OCI-LY7 (cell line): ENCODE measurements around the gene DNAJC5G. TPM values are rescaled to one million over a fixed set of nuclear protein-coding genes. Genes with fewer than 3 reads are reported as not detected.

ENCODE experiments used
- BruUV-seq: library from RNA; stranded (reverse); fragments of 400-500 nt; replicated peaks from 2 replicates; lab custom pipeline; 2021; lab: Mats Ljungman, UMichigan
- CTCF ChIA-PET: fragments of 300-600 bp; sonication (Branson Sonifier 250); formaldehyde crosslinking; loops from one replicate; lab custom pipeline; 2022; ENCODE audit warnings: antibody characterized with exemption; ENCODE audit not compliant: unreplicated experiment; lab: Charles Lee
- POLR2A ChIA-PET: fragments of 300-600 bp; sonication (Branson Sonifier 250); formaldehyde crosslinking; loops from one replicate; lab custom pipeline; 2022; ENCODE audit warnings: antibody characterized with exemption; lab: Charles Lee
- DNase-seq: peaks from one replicate; pipeline ENCODE4 v3.0.0-alpha.2; 2015; ENCODE audit warnings: low spot score
- H2AFZ ChIP-seq: fragments of 200-600 bp; sonication (generic), shearing (Covaris generic); 2 replicates; pipeline ENCODE4 v1.6.1; 2014; ENCODE audit warnings: mild to moderate bottlenecking, antibody characterized with exemption, low read length, moderate library complexity
- H3K27ac ChIP-seq: fragments of 200-600 bp; sonication (generic); 2 replicates; pipeline ENCODE4 v1.5.1; 2014; ENCODE audit warnings: mixed run types, low read depth, mild to moderate bottlenecking, moderate library complexity, low read length, inconsistent platforms; ENCODE audit not compliant: poor library complexity, severe bottlenecking
- H3K36me3 ChIP-seq: fragments of 200-600 bp; sonication (generic); 2 replicates; pipeline ENCODE4 v1.6.1; 2014; ENCODE audit warnings: mild to moderate bottlenecking, antibody characterized with exemption, low read length, moderate library complexity, mixed read lengths; ENCODE audit not compliant: insufficient read depth
- H3K4me1 ChIP-seq: fragments of 200-600 bp; sonication (generic); 2 replicates; pipeline ENCODE4 v1.5.1; 2014; ENCODE audit warnings: mild to moderate bottlenecking, low read length; ENCODE audit not compliant: insufficient read depth, poor library complexity, severe bottlenecking
- H3K4me2 ChIP-seq: fragments of 200-600 bp; sonication (generic); 2 replicates; pipeline ENCODE4 v1.6.1; 2014; ENCODE audit warnings: mild to moderate bottlenecking, low read length
- H3K4me3 ChIP-seq: fragments of 200-600 bp; sonication (generic); 2 replicates; pipeline ENCODE4 v1.5.1; 2014; ENCODE audit warnings: mild to moderate bottlenecking, low read depth, low read length; ENCODE audit not compliant: poor library complexity, severe bottlenecking
- H3K79me2 ChIP-seq: fragments of 200-600 bp; sonication (generic); 2 replicates; pipeline ENCODE4 v1.6.1; 2016; ENCODE audit warnings: low read depth, mild to moderate bottlenecking, low read length, moderate library complexity, mixed read lengths; ENCODE audit not compliant: insufficient read depth
- H3K9me2 ChIP-seq: fragments of 200-600 bp; sonication (generic); 2 replicates; pipeline ENCODE4 v1.6.1; 2016; ENCODE audit warnings: mild to moderate bottlenecking, low read length, mixed read lengths; ENCODE audit not compliant: insufficient read depth
- H3K9me3 ChIP-seq: fragments of 200-600 bp; sonication (generic); 2 replicates; pipeline ENCODE4 v1.6.1; 2014; ENCODE audit warnings: mild to moderate bottlenecking, mixed run types, low read length, mixed read lengths
- H4K20me1 ChIP-seq: fragments of 200-600 bp; sonication (generic); 2 replicates; pipeline ENCODE4 v1.6.1; 2014; ENCODE audit warnings: mild to moderate bottlenecking, antibody characterized with exemption, low read length, moderate library complexity, mixed read lengths; ENCODE audit not compliant: insufficient read depth
- EZH2phosphoT487 ChIP-seq: fragments of 200-600 bp; sonication (generic); IDR thresholded peaks from 2 replicates; pipeline ENCODE4 v1.6.1; 2018; ENCODE audit warnings: low read depth, borderline replicate concordance, mild to moderate bottlenecking, mixed run types, antibody characterized with exemption, low read length, moderate library complexity, mixed read lengths
- intact Hi-C: fragments of 100-400 bp; cut with micrococcal nuclease; formaldehyde crosslinking; loops from one replicate; pipeline ENCODE4 v1.10.0; 2022; ENCODE audit not compliant: unreplicated experiment
- total RNA-seq, 2 experiments: library from RNA; depleted of rRNA in 1 of 2; stranded (reverse); fragments of >200 nt in 1 of 2; shearing (Covaris generic) in 1 of 2; gene quantifications; 2 replicates each; pipeline ENCODE4 v1.2.3, GENCODE V29; 2014 to 2022
- TF ChIP-seq, protein P1 (sequence below): fragments of 200-600 bp; sonication (generic); conservative IDR thresholded peaks from 2 replicates; pipeline ENCODE4 v1.5.1; 2014; ENCODE audit warnings: mild to moderate bottlenecking, antibody characterized with exemption, low read length, moderate library complexity, mixed read lengths

Gene DNAJC5G
- total RNA-seq, 2 experiments from 2014 or later: 4.7 to 18.2 TPM

DNA sequence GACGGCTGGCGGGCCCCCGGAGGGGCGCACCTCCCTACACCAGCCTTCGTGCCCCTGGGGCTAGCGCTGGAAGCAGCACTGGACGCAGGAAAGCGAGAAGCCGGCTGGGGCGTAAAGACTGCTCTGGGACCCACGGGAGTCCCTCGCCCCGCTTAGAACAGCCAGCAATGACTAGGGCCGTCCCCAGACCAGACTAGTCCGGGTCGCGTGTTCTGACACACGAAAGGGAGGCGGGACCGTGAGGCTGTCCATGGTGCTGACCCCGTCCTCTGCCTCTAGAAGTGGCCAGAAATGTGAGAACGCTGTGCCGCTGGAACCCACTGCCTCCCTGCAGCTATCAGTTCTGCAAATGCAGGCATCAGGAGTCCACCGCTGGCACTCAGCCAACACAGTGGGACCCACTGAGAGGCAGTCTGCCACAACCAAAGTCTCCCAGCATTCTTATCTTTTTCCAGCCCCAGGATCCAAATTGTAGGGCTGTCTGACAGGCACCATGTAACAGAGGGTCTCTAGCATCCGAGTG is 33.2 kb downstream of the DNAJC5G start, which contains the start of gene UCN:
Gene UCN (minus strand): TSS at position 87 of the 523 bp plus-strand sequence. CDS start 550 bp downstream, outside the sequence.
- Histone ChIP-seq H3K9me2 (no peaks in the 10 kb centered on the region), H3K27ac (no peak within 1 kb of the TSS), H4K20me1 (no peaks in the 10 kb centered on the region), H3K4me2 (no peak within 1 kb of the TSS), H3K4me3 (no peak within 1 kb of the TSS), H3K79me2 (no peaks in the 10 kb centered on the region), H3K4me1 (peaks cover 5% of the 10 kb centered on the region), H2AFZ (no peak within 1 kb of the TSS), H3K36me3 (peaks cover 6% of the 10 kb centered on the region), H3K9me3 (no peaks in the 10 kb centered on the region)
- TF ChIP-seq, protein P1, sequence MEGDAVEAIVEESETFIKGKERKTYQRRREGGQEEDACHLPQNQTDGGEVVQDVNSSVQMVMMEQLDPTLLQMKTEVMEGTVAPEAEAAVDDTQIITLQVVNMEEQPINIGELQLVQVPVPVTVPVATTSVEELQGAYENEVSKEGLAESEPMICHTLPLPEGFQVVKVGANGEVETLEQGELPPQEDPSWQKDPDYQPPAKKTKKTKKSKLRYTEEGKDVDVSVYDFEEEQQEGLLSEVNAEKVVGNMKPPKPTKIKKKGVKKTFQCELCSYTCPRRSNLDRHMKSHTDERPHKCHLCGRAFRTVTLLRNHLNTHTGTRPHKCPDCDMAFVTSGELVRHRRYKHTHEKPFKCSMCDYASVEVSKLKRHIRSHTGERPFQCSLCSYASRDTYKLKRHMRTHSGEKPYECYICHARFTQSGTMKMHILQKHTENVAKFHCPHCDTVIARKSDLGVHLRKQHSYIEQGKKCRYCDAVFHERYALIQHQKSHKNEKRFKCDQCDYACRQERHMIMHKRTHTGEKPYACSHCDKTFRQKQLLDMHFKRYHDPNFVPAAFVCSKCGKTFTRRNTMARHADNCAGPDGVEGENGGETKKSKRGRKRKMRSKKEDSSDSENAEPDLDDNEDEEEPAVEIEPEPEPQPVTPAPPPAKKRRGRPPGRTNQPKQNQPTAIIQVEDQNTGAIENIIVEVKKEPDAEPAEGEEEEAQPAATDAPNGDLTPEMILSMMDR: no peak
- TF ChIP-seq EZH2phosphoT487: no peak
- DNase-seq: no peak
- ChIA-PET POLR2A (interaction anchor here (0.5 kb wide), 1 partner anchor 29 kb away, joined by 3 read pairs; no protein-coding TSS in a partner anchor), CTCF (no interaction called here)
- no TSS peak for BruUV-seq
- intact Hi-C loops: no loop called here

DNA sequence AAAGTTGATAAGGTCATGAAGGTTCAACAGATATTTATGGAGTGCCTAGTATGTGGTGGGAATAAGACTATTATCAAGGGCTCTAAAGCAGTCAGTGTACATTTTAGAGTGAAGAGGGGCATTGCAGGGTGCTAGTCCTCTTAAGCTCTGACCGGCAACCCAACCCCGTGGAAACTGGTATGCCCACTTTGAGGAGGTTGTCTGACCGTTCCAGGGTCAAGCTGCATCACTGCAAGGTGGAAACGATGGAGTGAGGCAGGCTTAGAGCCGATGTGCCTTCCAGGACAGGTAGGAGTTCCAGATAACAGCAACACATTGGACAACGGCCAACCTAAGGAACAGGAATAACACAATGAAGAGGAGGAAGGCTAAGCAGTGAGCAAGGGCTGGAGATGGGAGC is 34.4 kb downstream of the DNAJC5G start:
- Histone ChIP-seq H3K4me2 (no peak overlapping the region), H2AFZ (no peak overlapping the region), H3K4me3 (no peak overlapping the region), H3K9me3 (no peaks in the 10 kb centered on the region), H3K36me3 (peaks cover 6% of the 10 kb centered on the region), H4K20me1 (no peaks in the 10 kb centered on the region), H3K27ac (no peak overlapping the region), H3K79me2 (no peaks in the 10 kb centered on the region), H3K9me2 (no peaks in the 10 kb centered on the region), H3K4me1 (no peaks in the 10 kb centered on the region)
- intact Hi-C loops: no loop called here
- ChIA-PET POLR2A (no interaction called here), CTCF (no interaction called here)
- TSS peak; percentile 76 for BruUV-seq
- TF ChIP-seq, protein P1: no peak
- no peak for TF ChIP-seq EZH2phosphoT487
- no peak for DNase-seq

DNA sequence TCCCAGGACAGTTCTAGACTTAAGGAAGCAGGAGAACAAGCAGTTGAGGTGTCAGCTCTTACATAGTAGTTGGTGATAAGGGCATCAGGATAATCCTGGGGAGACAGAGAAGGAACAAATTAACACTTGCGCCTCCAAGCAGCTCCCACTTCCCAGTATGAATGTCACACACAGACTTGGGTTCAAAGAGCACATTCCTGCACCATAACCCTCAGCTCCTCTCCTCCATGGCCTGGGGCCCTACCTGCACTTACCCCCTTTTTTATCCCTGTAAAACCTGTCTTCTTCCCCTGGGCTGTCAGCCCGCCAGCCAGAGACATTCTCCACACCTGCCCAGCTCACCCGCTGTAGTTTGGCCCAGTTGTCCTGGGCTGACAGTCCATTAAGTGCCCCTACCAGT is 36.9 kb downstream of the DNAJC5G start:
- H3K27ac ChIP-seq: no peak overlapping the region
- H4K20me1 ChIP-seq: no peaks in the 10 kb centered on the region
- TF ChIP-seq, protein P1: no peak
- no peak for TF ChIP-seq EZH2phosphoT487
- no peaks in the 10 kb centered on the region for H3K4me1 ChIP-seq
- no peak for DNase-seq
- BruUV-seq: no TSS peak
- intact Hi-C loops: no loop called here
- H3K4me2 ChIP-seq: no peak overlapping the region
- H3K79me2 ChIP-seq: no peaks in the 10 kb centered on the region
- no peak overlapping the region for H2AFZ ChIP-seq
- POLR2A ChIA-PET: no interaction called here
- H3K36me3 ChIP-seq: peaks cover 6% of the 10 kb centered on the region
- H3K9me3 ChIP-seq: no peaks in the 10 kb centered on the region
- no peaks in the 10 kb centered on the region for H3K9me2 ChIP-seq
- no peak overlapping the region for H3K4me3 ChIP-seq
- CTCF ChIA-PET: no interaction called here
